Glutamatergic neuron (in vitro differentiated cells): ENCODE measurements around the gene ITGA4. TPM values are rescaled to one million over a fixed set of nuclear protein-coding genes. Genes with fewer than 3 reads are reported as not detected.

ENCODE experiments used
- DNase-seq: peaks from one replicate; pipeline ENCODE4 v3.0.0; 2022
- H3K27ac Mint-ChIP-seq: one replicate; pipeline ENCODE4 v1.8.0; 2020; ENCODE audit warnings: mild to moderate bottlenecking, mixed read lengths, inconsistent platforms; ENCODE audit not compliant: unreplicated experiment
- H3K27me3 Mint-ChIP-seq: one replicate; pipeline ENCODE4 v1.8.0; 2020; ENCODE audit warnings: mild to moderate bottlenecking, moderate library complexity, mixed read lengths, inconsistent platforms; ENCODE audit not compliant: unreplicated experiment
- H3K36me3 Mint-ChIP-seq: one replicate; pipeline ENCODE4 v1.8.0; 2020; ENCODE audit warnings: mild to moderate bottlenecking, mixed read lengths, inconsistent platforms; ENCODE audit not compliant: unreplicated experiment
- H3K4me1 Mint-ChIP-seq: one replicate; pipeline ENCODE4 v1.8.0; 2020; ENCODE audit warnings: mild to moderate bottlenecking, low read depth, mixed read lengths, inconsistent platforms; ENCODE audit not compliant: unreplicated experiment
- H3K4me3 Mint-ChIP-seq: one replicate; pipeline ENCODE4 v1.8.0; 2020; ENCODE audit warnings: mild to moderate bottlenecking, mixed read lengths, inconsistent platforms; ENCODE audit not compliant: unreplicated experiment
- H3K9me3 Mint-ChIP-seq: one replicate; pipeline ENCODE4 v1.8.0; 2020; ENCODE audit warnings: mild to moderate bottlenecking, moderate library complexity, mixed read lengths, inconsistent platforms; ENCODE audit not compliant: unreplicated experiment
- CTCF ChIP-seq: fragments of 200-600 bp; sonication (generic); IDR thresholded peaks from one replicate; pipeline ENCODE4 v1.5.0; 2021; ENCODE audit not compliant: partially characterized antibody, unreplicated experiment
- total RNA-seq: library from RNA; stranded (reverse); fragmentation: NEBNext Ultra II Directional; extraction: Animal tissue kit (Norgen Biotek cat#: 25700); gene quantifications from one replicate; pipeline ENCODE4 v1.2.1, GENCODE V29; 2021; ENCODE audit not compliant: unreplicated experiment

The ITGA4 gene
- total RNA-seq, 1 donor from 2014 or later, result 5.4 TPM

- DNase-seq, result no peak
- no peak overlapping the region for H3K27ac Mint-ChIP-seq
- H3K36me3 Mint-ChIP-seq, result peaks cover 6% of the 10 kb centered on the region
- H3K27me3 Mint-ChIP-seq, result no peaks in the 10 kb centered on the region
- TF ChIP-seq CTCF, result no peak
- H3K4me3 Mint-ChIP-seq, result no peak overlapping the region
- no peaks in the 10 kb centered on the region for H3K9me3 Mint-ChIP-seq
- H3K4me1 Mint-ChIP-seq, result no peaks in the 10 kb centered on the region
These were observed 25.5 kb upstream of the ITGA4 start for GRCh38 chr2:181431674-181432073.

DNA sequence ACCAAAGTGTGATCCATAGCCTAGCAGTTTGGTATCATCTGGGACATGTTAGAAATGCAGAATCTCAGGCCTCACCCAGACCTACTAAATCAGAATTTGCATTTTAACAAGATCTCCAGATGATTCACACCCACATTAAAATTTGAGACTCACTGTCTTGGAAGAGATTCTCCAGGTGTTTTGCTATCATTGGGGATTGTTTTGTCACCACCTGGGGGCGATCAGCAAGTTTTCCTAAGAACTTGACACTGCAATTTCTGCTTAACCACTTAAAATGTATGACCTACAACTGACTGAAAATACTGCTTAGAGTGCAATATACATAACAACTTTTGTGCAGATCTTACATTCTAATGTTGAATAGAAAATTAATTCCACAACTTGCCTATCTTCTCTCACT lies 18.9 kb upstream of the ITGA4 start:
- TF ChIP-seq CTCF, result no peak
- no peaks in the 10 kb centered on the region for H3K4me1 Mint-ChIP-seq
- no peak overlapping the region for H3K4me3 Mint-ChIP-seq
- no peaks in the 10 kb centered on the region for H3K9me3 Mint-ChIP-seq
- H3K36me3 Mint-ChIP-seq, result peaks cover 6% of the 10 kb centered on the region
- no peaks in the 10 kb centered on the region for H3K27me3 Mint-ChIP-seq
- H3K27ac Mint-ChIP-seq, result no peak overlapping the region
- no peak for DNase-seq

GRCh38 chr2:181440344-181440743 lies 16.8 kb upstream of the ITGA4 start:
- DNase-seq, result no peak
- no peak overlapping the region for H3K4me3 Mint-ChIP-seq
- H3K27me3 Mint-ChIP-seq, result no peaks in the 10 kb centered on the region
- TF ChIP-seq CTCF, result no peak
- no peak overlapping the region for H3K27ac Mint-ChIP-seq
- H3K36me3 Mint-ChIP-seq, result no peaks in the 10 kb centered on the region
- H3K4me1 Mint-ChIP-seq, result no peaks in the 10 kb centered on the region
- H3K9me3 Mint-ChIP-seq, result no peaks in the 10 kb centered on the region

DNA sequence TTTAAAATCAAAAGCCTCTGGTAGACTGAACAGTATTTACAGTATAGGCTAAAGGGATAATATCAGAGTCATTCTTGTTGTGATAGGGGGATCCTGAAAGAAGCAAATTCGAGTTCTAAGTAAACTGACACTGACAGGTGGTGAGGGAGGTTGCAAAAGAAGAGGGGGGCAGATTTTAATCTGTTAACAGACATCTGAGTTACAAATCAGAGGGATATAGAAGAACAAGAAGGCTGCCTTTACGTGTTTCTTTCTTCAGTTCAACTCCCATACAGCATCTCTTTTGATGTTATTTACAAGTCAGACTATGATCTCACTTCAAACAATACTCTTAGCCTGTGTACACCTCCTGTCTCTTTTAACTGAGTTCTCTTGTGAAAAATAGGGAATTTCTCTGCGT lies 16.3 kb upstream of the ITGA4 start:
- H3K36me3 Mint-ChIP-seq, result no peaks in the 10 kb centered on the region
- no peak for DNase-seq
- H3K27ac Mint-ChIP-seq, result no peak overlapping the region
- TF ChIP-seq CTCF, result no peak
- H3K27me3 Mint-ChIP-seq, result no peaks in the 10 kb centered on the region
- H3K9me3 Mint-ChIP-seq, result no peaks in the 10 kb centered on the region
- no peaks in the 10 kb centered on the region for H3K4me1 Mint-ChIP-seq
- H3K4me3 Mint-ChIP-seq, result no peak overlapping the region

DNA sequence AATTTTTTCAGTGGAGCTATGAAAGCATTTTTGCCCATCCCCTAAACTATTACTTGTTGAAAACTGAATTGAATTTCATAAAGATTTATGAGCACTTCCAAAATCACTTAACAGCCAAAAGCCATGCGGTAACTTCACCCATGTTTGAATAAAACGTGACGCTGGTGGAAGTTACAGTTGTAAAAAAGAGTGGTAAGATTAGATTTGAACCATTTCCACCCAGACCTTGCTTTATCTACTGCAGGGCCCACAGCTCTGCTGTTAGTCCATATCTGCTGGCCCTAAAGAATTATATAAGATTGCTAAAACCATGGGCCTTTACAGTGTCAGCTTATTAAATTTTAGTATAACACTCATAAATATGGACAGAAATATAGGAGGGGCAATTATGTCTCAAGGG lies 15.5 kb upstream of the ITGA4 start:
- DNase-seq, result no peak
- H3K36me3 Mint-ChIP-seq, result no peaks in the 10 kb centered on the region
- H3K27me3 Mint-ChIP-seq, result no peaks in the 10 kb centered on the region
- H3K27ac Mint-ChIP-seq, result no peak overlapping the region
- no peaks in the 10 kb centered on the region for H3K4me1 Mint-ChIP-seq
- TF ChIP-seq CTCF, result no peak
- H3K4me3 Mint-ChIP-seq, result no peak overlapping the region
- no peaks in the 10 kb centered on the region for H3K9me3 Mint-ChIP-seq
